OCI-LY7 (cell line): ENCODE measurements around the gene ADAMTS9. TPM values are rescaled to one million over a fixed set of nuclear protein-coding genes. Genes with fewer than 3 reads are reported as not detected.

ENCODE experiments used
- BruUV-seq: library from RNA; stranded (reverse); fragments of 400-500 nt; replicated peaks from 2 replicates; lab custom pipeline; 2021; lab: Mats Ljungman, UMichigan
- CTCF ChIA-PET: fragments of 300-600 bp; sonication (Branson Sonifier 250); formaldehyde crosslinking; loops from one replicate; lab custom pipeline; 2022; ENCODE audit warnings: antibody characterized with exemption; ENCODE audit not compliant: unreplicated experiment; lab: Charles Lee
- POLR2A ChIA-PET: fragments of 300-600 bp; sonication (Branson Sonifier 250); formaldehyde crosslinking; loops from one replicate; lab custom pipeline; 2022; ENCODE audit warnings: antibody characterized with exemption; lab: Charles Lee
- DNase-seq: peaks from one replicate; pipeline ENCODE4 v3.0.0-alpha.2; 2015; ENCODE audit warnings: low spot score
- H2AFZ ChIP-seq: fragments of 200-600 bp; sonication (generic), shearing (Covaris generic); 2 replicates; pipeline ENCODE4 v1.6.1; 2014; ENCODE audit warnings: mild to moderate bottlenecking, antibody characterized with exemption, low read length, moderate library complexity
- H3K27ac ChIP-seq: fragments of 200-600 bp; sonication (generic); 2 replicates; pipeline ENCODE4 v1.5.1; 2014; ENCODE audit warnings: mixed run types, low read depth, mild to moderate bottlenecking, moderate library complexity, low read length, inconsistent platforms; ENCODE audit not compliant: poor library complexity, severe bottlenecking
- H3K36me3 ChIP-seq: fragments of 200-600 bp; sonication (generic); 2 replicates; pipeline ENCODE4 v1.6.1; 2014; ENCODE audit warnings: mild to moderate bottlenecking, antibody characterized with exemption, low read length, moderate library complexity, mixed read lengths; ENCODE audit not compliant: insufficient read depth
- H3K4me1 ChIP-seq: fragments of 200-600 bp; sonication (generic); 2 replicates; pipeline ENCODE4 v1.5.1; 2014; ENCODE audit warnings: mild to moderate bottlenecking, low read length; ENCODE audit not compliant: insufficient read depth, poor library complexity, severe bottlenecking
- H3K4me2 ChIP-seq: fragments of 200-600 bp; sonication (generic); 2 replicates; pipeline ENCODE4 v1.6.1; 2014; ENCODE audit warnings: mild to moderate bottlenecking, low read length
- H3K4me3 ChIP-seq: fragments of 200-600 bp; sonication (generic); 2 replicates; pipeline ENCODE4 v1.5.1; 2014; ENCODE audit warnings: mild to moderate bottlenecking, low read depth, low read length; ENCODE audit not compliant: poor library complexity, severe bottlenecking
- H3K79me2 ChIP-seq: fragments of 200-600 bp; sonication (generic); 2 replicates; pipeline ENCODE4 v1.6.1; 2016; ENCODE audit warnings: low read depth, mild to moderate bottlenecking, low read length, moderate library complexity, mixed read lengths; ENCODE audit not compliant: insufficient read depth
- H3K9me2 ChIP-seq: fragments of 200-600 bp; sonication (generic); 2 replicates; pipeline ENCODE4 v1.6.1; 2016; ENCODE audit warnings: mild to moderate bottlenecking, low read length, mixed read lengths; ENCODE audit not compliant: insufficient read depth
- H3K9me3 ChIP-seq: fragments of 200-600 bp; sonication (generic); 2 replicates; pipeline ENCODE4 v1.6.1; 2014; ENCODE audit warnings: mild to moderate bottlenecking, mixed run types, low read length, mixed read lengths
- H4K20me1 ChIP-seq: fragments of 200-600 bp; sonication (generic); 2 replicates; pipeline ENCODE4 v1.6.1; 2014; ENCODE audit warnings: mild to moderate bottlenecking, antibody characterized with exemption, low read length, moderate library complexity, mixed read lengths; ENCODE audit not compliant: insufficient read depth
- EZH2phosphoT487 ChIP-seq: fragments of 200-600 bp; sonication (generic); IDR thresholded peaks from 2 replicates; pipeline ENCODE4 v1.6.1; 2018; ENCODE audit warnings: low read depth, borderline replicate concordance, mild to moderate bottlenecking, mixed run types, antibody characterized with exemption, low read length, moderate library complexity, mixed read lengths
- intact Hi-C: fragments of 100-400 bp; cut with micrococcal nuclease; formaldehyde crosslinking; loops from one replicate; pipeline ENCODE4 v1.10.0; 2022; ENCODE audit not compliant: unreplicated experiment
- total RNA-seq, 2 experiments: library from RNA; depleted of rRNA in 1 of 2; stranded (reverse); fragments of >200 nt in 1 of 2; shearing (Covaris generic) in 1 of 2; gene quantifications; 2 replicates each; pipeline ENCODE4 v1.2.3, GENCODE V29; 2014 to 2022
- TF ChIP-seq, protein P1 (sequence below): fragments of 200-600 bp; sonication (generic); conservative IDR thresholded peaks from 2 replicates; pipeline ENCODE4 v1.5.1; 2014; ENCODE audit warnings: mild to moderate bottlenecking, antibody characterized with exemption, low read length, moderate library complexity, mixed read lengths

The ADAMTS9 gene
- total RNA-seq, 2 experiments from 2014 or later: not detected

DNA sequence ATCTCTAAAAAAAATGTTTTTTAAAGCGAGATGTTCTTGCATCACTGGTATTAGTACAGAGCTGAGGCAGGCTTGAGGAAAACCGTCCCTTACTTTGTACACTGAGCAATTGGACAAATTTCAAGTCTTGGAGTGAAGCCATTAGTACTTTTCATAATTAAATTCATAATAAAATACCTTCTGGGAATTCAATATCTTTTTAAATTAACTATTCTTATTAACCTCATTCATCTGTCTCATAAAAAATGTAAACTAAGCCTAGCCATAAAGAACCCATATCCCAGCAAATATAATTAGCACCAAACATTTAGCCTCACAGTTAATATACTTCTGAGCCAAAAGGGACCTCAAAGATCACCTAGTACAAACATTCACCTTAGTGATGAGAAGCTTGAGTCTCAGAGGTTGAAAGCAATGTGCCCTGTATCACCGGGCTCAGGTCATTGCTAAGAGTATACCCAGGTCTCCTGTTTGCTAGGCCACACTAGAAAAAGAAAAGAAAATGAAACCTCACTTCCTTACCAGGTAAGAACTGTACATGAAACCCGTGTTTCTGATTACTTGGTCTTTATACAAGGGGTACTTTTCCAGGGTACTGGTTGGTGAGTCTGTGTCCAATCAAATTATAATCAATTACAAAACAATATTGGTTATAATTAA is 192.5 kb downstream of the ADAMTS9 start:
- no peaks in the 10 kb centered on the region for H3K9me3 ChIP-seq
- H4K20me1 ChIP-seq: no peaks in the 10 kb centered on the region
- H3K4me1 ChIP-seq: no peaks in the 10 kb centered on the region
- no peak for DNase-seq
- no peak overlapping the region for H3K4me3 ChIP-seq
- intact Hi-C loops: no loop called here
- no peak overlapping the region for H3K27ac ChIP-seq
- POLR2A ChIA-PET: interaction anchor here (0.6 kb wide), 1 partner anchor 353 kb away, joined by 3 read pairs; no protein-coding TSS in a partner anchor
- no peak overlapping the region for H3K4me2 ChIP-seq
- no TSS peak for BruUV-seq
- H3K36me3 ChIP-seq: no peaks in the 10 kb centered on the region
- TF ChIP-seq, protein P1, sequence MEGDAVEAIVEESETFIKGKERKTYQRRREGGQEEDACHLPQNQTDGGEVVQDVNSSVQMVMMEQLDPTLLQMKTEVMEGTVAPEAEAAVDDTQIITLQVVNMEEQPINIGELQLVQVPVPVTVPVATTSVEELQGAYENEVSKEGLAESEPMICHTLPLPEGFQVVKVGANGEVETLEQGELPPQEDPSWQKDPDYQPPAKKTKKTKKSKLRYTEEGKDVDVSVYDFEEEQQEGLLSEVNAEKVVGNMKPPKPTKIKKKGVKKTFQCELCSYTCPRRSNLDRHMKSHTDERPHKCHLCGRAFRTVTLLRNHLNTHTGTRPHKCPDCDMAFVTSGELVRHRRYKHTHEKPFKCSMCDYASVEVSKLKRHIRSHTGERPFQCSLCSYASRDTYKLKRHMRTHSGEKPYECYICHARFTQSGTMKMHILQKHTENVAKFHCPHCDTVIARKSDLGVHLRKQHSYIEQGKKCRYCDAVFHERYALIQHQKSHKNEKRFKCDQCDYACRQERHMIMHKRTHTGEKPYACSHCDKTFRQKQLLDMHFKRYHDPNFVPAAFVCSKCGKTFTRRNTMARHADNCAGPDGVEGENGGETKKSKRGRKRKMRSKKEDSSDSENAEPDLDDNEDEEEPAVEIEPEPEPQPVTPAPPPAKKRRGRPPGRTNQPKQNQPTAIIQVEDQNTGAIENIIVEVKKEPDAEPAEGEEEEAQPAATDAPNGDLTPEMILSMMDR: no peak
- no peak for TF ChIP-seq EZH2phosphoT487
- H2AFZ ChIP-seq: no peak overlapping the region
- H3K79me2 ChIP-seq: no peaks in the 10 kb centered on the region
- H3K9me2 ChIP-seq: no peaks in the 10 kb centered on the region
- CTCF ChIA-PET: interaction anchor here (0.9 kb wide), 1 partner anchor 10 kb away, joined by 3 read pairs; no protein-coding TSS in a partner anchor

DNA sequence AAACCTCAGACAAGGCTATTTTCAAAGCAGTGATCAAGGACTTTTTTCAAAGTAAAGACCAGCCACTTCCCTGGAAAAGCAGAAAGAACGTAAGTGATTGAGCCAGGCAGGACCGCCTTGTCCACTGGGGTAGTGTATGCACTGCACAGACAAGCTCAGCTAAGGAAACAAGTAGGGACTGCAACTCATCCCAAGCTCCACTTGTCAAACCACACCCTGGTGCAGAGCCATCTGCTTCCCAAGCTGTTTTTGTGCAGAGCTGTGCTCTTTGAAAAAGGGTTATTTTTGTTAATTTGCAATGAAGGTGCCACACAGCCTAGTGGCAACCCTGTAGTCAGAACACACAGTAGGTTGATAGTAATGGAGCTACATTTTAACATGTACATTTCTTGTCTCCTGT is 193.3 kb downstream of the ADAMTS9 start:
- H3K4me3 ChIP-seq: no peak overlapping the region
- intact Hi-C loops: no loop called here
- BruUV-seq: no TSS peak
- ChIA-PET POLR2A (interaction anchor here (0.6 kb wide), 1 partner anchor 352 kb away, joined by 3 read pairs; no protein-coding TSS in a partner anchor), CTCF (interaction anchor here (0.9 kb wide), 1 partner anchor 9 kb away, joined by 3 read pairs; no protein-coding TSS in a partner anchor)
- no peaks in the 10 kb centered on the region for H4K20me1 ChIP-seq
- no peaks in the 10 kb centered on the region for H3K36me3 ChIP-seq
- H3K79me2 ChIP-seq: no peaks in the 10 kb centered on the region
- H3K4me2 ChIP-seq: no peak overlapping the region
- no peak overlapping the region for H3K27ac ChIP-seq
- DNase-seq: no peak
- H2AFZ ChIP-seq: no peak overlapping the region
- TF ChIP-seq, protein P1: no peak
- TF ChIP-seq EZH2phosphoT487: no peak
- H3K9me3 ChIP-seq: no peaks in the 10 kb centered on the region
- no peaks in the 10 kb centered on the region for H3K9me2 ChIP-seq
- H3K4me1 ChIP-seq: no peaks in the 10 kb centered on the region

DNA sequence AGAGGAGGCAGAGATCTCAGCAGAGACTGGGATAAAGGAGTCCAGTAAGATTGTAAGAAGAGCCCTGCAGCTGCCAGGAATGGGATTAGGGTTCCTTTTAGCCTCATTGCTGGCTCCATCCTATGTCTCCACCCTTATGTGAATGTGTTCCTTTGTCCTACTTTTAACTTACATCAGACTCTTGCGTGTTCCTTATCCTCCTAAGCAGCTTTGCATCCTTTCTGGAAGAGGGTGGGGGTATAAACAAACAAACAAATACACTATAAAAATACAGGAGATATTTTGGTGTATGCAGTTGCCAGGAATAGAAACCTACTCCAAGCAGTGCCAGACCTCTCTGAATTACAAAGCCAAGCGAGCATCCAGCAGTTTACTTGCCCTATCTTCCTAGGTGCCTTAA is 194.7 kb downstream of the ADAMTS9 start:
- no peaks in the 10 kb centered on the region for H3K4me1 ChIP-seq
- intact Hi-C loops: no loop called here
- H3K9me2 ChIP-seq: no peaks in the 10 kb centered on the region
- no peak overlapping the region for H3K4me3 ChIP-seq
- H3K36me3 ChIP-seq: no peaks in the 10 kb centered on the region
- no peak overlapping the region for H3K27ac ChIP-seq
- H3K4me2 ChIP-seq: no peak overlapping the region
- no peak for DNase-seq
- no peak overlapping the region for H2AFZ ChIP-seq
- ChIA-PET CTCF (no interaction called here), POLR2A (no interaction called here)
- BruUV-seq: no TSS peak
- no peaks in the 10 kb centered on the region for H3K9me3 ChIP-seq
- no peaks in the 10 kb centered on the region for H3K79me2 ChIP-seq
- H4K20me1 ChIP-seq: no peaks in the 10 kb centered on the region
- no peak for TF ChIP-seq EZH2phosphoT487
- TF ChIP-seq, protein P1: no peak
